HCT116 (cell line): Measurements from ENCODE around the gene RAP2A.

Source experiments
- CTCF ChIP-seq, 3 experiments: fragments of 200-600 bp in 1 of 3; sonication (generic) in 1 of 3; IDR thresholded peaks in 2 of 3; conservative IDR thresholded peaks in 1 of 3; 2 replicates each; pipeline ENCODE4 v1.5.1; 2012 to 2017; ENCODE audit warnings: low read depth in 2 of 3, low read length in 2 of 3, antibody characterized with exemption in 1 of 3, borderline replicate concordance in 1 of 3, control low read depth in 1 of 3, mild to moderate bottlenecking in 1 of 3, mixed read lengths in 1 of 3, mixed run types in 1 of 3, moderate library complexity in 1 of 3; ENCODE audit not compliant: insufficient read depth in 1 of 3
- MAX ChIP-seq: IDR thresholded peaks from 2 replicates; pipeline ENCODE4 v1.6.1; 2012

- TF ChIP-seq CTCF (IDR thresholded peaks at IDR 0.05 in 2 of 3, conservative IDR thresholded peaks at IDR 0.05 in 1 of 3; ENCODE audit: borderline replicate concordance in 1 of 3, insufficient read depth in 1 of 3, low read depth in 2 of 3, low read length in 2 of 3) (no peak), MAX (no peak)
Measured at GRCh38 chr13:97385854-97386253, 48.1 kb upstream of the RAP2A start.
